ENCODE results near the gene NECTIN4.
"Not testable (repeated sequence)": the region's sequence is repeated elsewhere in the genome, so short reads cannot be mapped to it uniquely, and the experiment has no call there.

NECTIN4 gene

GRCh38 chr1:161089251-161089924, at the start of gene NECTIN4:
TSS of gene NECTIN4 (minus strand) at chr1:161089558. CDS start at chr1:161089296, 262 bp downstream.
- DNase-seq (ENCODE audit: extremely low read depth in 1 of 2, low read depth in 1 of 2), result no peak

GRCh38 chr1:161138431-161138830, 49.1 kb upstream of the NECTIN4 start:
- DNase-seq (ENCODE audit: extremely low read depth in 1 of 2, low read depth in 1 of 2), result no peak

- no peak for DNase-seq (ENCODE audit: extremely low read depth in 1 of 2, low read depth in 1 of 2)
Measured at GRCh38 chr1:161137881-161138280, 48.5 kb upstream of the NECTIN4 start.

DNA sequence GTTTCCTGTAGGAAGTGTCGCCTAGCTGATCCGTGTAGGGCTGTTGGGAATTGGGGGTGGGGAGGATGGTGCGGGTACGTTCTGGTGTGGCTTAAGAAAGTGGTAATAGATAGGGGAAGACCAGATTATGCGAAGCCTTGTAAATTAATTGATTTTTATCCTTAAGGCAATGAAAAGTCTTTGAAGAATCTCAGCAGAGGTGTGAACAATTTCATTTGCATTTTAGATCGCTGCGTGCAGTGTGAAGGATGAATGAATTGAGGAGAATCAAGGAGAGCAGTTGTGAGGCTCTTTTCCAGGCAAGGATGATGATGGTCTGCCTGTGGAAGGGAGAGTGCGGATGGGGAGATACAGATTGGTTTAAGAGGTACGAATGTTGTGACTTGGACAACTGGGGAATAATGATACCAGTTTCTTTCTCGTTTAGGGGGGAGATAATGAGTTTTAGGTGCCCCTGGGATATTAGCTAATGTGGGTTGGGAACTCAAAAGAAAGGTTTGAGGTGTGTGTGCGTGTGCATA, 43.9 kb upstream of the NECTIN4 start:
- DNase-seq (ENCODE audit: extremely low read depth in 1 of 2, low read depth in 1 of 2), result no peak

DNA sequence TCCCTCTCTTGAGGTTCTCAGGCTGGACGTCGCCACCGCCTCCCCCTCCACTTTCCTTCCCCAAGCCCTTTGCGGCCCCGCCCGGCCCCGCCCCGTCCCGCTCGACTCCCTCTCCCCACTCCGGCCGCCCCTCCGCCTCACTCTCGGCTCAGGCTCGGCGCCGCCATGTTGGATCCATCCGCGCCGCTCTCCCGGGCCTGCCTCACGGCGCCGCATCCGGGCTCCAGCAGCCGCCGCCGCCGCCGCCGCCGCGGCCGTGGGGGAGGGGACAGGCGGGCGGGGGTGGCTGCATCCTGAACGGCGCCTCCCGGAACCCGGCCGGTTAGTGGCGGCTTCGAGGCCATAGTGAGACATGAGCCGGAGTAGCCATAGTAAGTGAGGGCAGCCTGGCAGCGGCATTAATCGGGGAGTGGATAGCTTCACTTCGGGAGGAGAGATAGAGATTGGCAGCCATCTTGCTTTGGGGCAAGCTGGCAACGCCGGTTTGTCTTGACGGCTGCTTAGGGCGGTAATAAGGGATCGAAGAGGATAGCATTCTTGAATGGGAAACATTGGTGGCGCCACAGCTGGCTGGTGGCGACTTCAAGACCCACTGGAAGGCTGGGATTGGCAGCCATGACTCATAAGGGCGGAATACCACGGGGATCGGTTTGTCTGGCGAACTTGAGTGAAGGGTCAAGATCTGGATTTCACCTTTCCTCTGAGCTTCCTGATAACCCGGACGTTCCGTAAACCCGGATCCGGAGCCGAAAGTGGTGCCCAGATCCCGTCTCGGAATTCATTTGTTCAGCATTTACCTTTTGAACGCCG, 43.3 kb upstream of the NECTIN4 start, which contains the start of gene DEDD:
DEDD (minus strand) TSS at position 258 of the 810 bp plus-strand sequence. CDS start 8,205 bp downstream, outside the sequence.
- DNase-seq (ENCODE audit: extremely low read depth in 1 of 2, low read depth in 1 of 2), result peak; percentile 74 to 75

DNA sequence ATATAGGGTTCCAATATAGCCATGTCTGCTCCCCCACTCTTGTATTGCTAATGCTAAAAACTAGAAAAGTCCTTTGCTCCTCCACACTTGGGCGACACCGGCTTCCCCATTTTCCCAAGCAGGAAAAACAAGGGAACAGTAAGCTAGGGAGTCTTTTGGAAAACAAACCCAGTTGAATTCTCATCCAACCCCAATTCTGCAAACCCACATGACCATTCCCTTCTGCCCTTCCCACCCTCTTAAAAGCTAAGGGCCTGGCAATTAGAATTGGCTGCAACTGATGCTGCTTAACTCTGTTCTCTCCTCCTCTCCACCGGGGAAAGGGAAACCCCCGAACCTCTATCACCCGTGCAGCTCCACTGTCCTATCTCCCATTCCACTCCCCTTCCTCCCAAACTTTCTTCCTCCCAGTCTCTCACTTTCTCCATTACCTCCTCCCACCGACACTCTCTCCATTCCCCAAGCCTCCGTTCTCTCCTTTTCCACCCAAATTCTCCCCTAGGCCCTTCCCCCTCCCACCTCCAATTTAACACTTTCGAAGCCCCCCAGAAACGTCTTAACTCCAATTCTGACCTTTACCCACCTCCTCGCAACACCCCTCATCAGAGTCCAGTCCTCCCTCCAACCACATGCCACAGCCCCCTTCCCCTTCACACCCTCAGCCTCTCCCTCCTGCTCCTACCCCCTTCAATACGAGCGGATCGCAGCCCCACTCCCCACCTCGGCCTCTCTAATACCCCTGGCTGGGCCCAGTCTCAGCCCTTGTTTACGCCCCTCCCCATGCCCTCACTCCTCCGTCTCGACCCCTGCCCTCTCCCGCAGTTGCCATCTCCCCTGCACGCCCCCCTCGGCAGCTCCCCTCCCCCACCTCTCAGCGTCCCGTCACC, 42.4 kb upstream of the NECTIN4 start:
- DNase-seq (ENCODE audit: extremely low read depth in 1 of 2, low read depth in 1 of 2), result no peak

DNA sequence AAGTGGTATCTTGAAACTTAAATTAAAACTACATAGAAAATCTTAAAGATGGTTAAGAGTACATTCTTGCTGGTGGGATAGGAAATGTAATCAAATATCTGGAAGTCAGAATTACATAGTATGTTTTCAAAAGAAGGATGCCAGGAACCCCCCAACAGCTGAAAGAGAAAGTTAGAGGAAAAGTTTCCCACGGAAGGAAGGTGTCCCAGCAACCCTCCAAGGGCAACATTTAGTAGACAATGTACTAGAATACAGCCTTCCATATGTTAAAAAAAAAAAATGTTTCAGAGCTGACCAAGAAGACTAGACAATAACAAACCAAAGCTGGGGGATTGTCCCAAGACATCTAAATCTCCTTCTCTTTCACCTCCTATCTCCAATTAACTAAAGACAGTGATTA, 40.9 kb upstream of the NECTIN4 start:
- no peak for DNase-seq (ENCODE audit: extremely low read depth in 1 of 2, low read depth in 1 of 2)

DNA sequence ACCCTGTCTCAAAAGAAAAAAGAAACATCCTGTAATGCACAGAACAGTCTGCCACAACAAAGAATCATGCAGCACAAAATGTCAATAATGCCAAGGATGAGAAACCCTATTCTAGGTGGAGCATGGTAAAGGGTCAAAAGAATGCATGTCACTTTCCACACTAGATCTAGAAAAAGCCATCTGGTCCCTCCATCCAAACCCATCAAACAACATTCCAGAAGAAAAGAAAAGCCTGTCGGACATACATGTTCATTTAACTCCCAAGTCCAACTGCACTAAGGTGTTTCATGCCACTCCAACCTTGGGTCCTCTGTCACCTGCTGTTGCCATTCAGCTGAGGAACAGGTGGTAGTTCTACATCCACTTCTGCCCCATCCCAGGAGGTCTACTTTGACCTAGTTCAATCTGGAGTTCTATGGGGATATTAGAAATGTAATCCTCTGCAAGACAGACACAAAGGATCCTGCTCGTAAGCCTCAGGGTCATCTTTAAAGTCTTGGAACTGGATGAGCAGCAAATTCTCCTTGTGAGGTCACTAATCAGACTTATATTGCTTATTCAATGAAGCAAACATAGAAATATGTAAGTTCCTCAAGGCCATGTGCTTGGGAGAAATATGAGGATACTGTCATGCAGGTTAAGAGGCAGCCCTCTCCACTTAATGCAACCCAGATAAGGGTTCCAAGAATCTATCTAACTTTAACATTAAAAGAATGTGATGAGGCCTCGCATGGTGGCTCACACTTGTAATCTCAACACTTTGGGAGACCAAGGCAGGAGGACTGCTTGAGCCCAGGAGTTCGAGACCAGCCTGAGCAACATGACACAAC, 39.4 kb upstream of the NECTIN4 start:
- no peak for DNase-seq (ENCODE audit: extremely low read depth in 1 of 2, low read depth in 1 of 2)

DNA sequence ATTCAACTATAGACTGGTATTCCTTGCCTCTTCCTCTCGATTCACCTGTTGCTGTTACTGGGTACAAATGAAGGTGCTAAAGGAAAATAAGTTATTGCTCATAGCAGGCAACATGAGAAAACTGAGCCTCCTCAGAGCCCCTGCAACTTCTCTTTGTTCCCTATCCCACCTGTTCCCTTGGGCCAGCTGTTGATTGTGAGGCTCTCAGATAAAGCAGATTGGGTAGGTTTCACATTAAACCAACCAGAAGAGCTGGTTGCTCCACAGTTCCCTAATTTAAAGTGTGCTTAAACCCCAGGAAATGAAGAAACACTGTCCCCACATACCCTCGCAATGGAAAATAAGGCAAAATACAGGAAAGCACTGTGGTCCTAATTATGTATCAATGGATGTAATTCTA, 38.3 kb upstream of the NECTIN4 start:
- DNase-seq (ENCODE audit: extremely low read depth in 1 of 2, low read depth in 1 of 2), result no peak

GRCh38 chr1:161122967-161123366, 33.6 kb upstream of the NECTIN4 start:
- no peak for DNase-seq (ENCODE audit: extremely low read depth in 1 of 2, low read depth in 1 of 2)

- no peak for DNase-seq (ENCODE audit: extremely low read depth in 1 of 2, low read depth in 1 of 2)
Measured at GRCh38 chr1:161121834-161122233, 32.5 kb upstream of the NECTIN4 start.

DNA sequence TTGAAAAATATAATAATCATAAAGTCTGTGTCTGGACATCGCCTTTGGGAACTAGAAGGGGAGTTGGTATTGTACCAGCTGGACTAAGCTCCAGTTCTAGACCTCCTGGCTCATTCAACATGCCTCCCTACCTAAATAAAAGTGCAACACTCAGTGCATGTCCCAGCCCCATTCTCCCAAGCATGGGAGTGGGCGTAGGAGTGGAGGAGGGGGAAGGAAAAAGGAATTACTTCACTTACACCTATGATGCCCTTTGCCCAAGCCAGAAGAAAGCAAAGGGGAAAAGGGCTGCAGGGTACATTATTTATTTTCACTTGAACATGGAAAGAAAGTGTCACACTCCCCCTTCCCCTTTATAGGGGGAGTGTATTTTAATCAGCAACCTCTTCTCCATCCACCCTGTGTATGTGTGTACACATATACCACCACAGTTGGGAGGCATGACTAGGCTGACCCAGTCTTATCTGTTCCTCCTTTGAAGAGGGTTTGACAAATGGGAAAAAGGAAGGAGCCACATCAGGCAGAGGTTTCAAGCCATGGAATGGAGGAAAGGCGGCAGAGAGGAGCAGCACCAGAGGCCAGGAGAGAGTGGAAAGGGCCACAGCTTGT, 31.8 kb upstream of the NECTIN4 start:
- DNase-seq (ENCODE audit: extremely low read depth in 1 of 2, low read depth in 1 of 2), result no peak

- peak; percentile 21 to 25 for DNase-seq (ENCODE audit: extremely low read depth in 1 of 2, low read depth in 1 of 2)
Measured at GRCh38 chr1:161119092-161119903, 29.9 kb upstream of the NECTIN4 start.

GRCh38 chr1:161117759-161118581, 28.6 kb upstream of the NECTIN4 start, which contains the start of the genes NIT1 and PFDN2:
TSS of gene NIT1 (plus strand) at chr1:161118105. CDS start at chr1:161118177, 72 bp downstream.
TSS of gene PFDN2 (minus strand) at chr1:161118037. CDS start at chr1:161118026, 11 bp downstream.
- DNase-seq (ENCODE audit: extremely low read depth in 1 of 2, low read depth in 1 of 2), result peak; percentile 33 to 79

- DNase-seq (ENCODE audit: extremely low read depth in 1 of 2, low read depth in 1 of 2), result not testable (repeated sequence)
Measured at GRCh38 chr1:161115961-161116360, 26.6 kb upstream of the NECTIN4 start.

GRCh38 chr1:161115132-161115711, 25.9 kb upstream of the NECTIN4 start:
- DNase-seq (ENCODE audit: extremely low read depth in 1 of 2, low read depth in 1 of 2), result no peak

- no peak for DNase-seq (ENCODE audit: extremely low read depth in 1 of 2, low read depth in 1 of 2)
Measured at GRCh38 chr1:161114556-161114955, 25.2 kb upstream of the NECTIN4 start.
